Midbrain (tissue), 1 donor: ENCODE measurements around the gene TRIM45.

ENCODE experiments used
- DNase-seq: peaks from one replicate; lab custom pipeline; 2025; lab: John Stamatoyannopoulos, UW

Gene TRIM45

GRCh38 chr1:117098287-117098890 lies 23.2 kb downstream of the TRIM45 start:
- no peak for DNase-seq

GRCh38 chr1:117097443-117097842 lies 24.1 kb downstream of the TRIM45 start:
- no peak for DNase-seq

- DNase-seq: no peak
Observed at GRCh38 chr1:117096951-117097408, 24.6 kb downstream of the TRIM45 start.

GRCh38 chr1:117094841-117095604 lies 26.5 kb downstream of the TRIM45 start:
- no peak for DNase-seq

GRCh38 chr1:117093870-117094621 lies 27.5 kb downstream of the TRIM45 start:
- DNase-seq: no peak

GRCh38 chr1:117093091-117093534 lies 28.4 kb downstream of the TRIM45 start:
- DNase-seq: peak; percentile 9

GRCh38 chr1:117092594-117092993 lies 29.0 kb downstream of the TRIM45 start:
- DNase-seq: no peak

GRCh38 chr1:117089996-117090395 lies 31.6 kb downstream of the TRIM45 start:
- no peak for DNase-seq

- no peak for DNase-seq
Observed at GRCh38 chr1:117087686-117088085, 33.9 kb downstream of the TRIM45 start.

- DNase-seq: no peak
Observed at GRCh38 chr1:117084231-117084630, 37.3 kb downstream of the TRIM45 start.

- DNase-seq: no peak
Observed at GRCh38 chr1:117079737-117080136, 41.8 kb downstream of the TRIM45 start.

GRCh38 chr1:117077267-117077666 lies 44.3 kb downstream of the TRIM45 start:
- no peak for DNase-seq

- DNase-seq: no peak
Observed at GRCh38 chr1:117076648-117077047, 44.9 kb downstream of the TRIM45 start.

- no peak for DNase-seq
Observed at GRCh38 chr1:117070124-117070523, 51.4 kb downstream of the TRIM45 start.

- DNase-seq: no peak
Observed at GRCh38 chr1:117069220-117069844, 52.2 kb downstream of the TRIM45 start.

- no peak for DNase-seq
Observed at GRCh38 chr1:117068580-117068979, 53.0 kb downstream of the TRIM45 start.

GRCh38 chr1:117067533-117068370 lies 53.8 kb downstream of the TRIM45 start:
- peak; percentile 70 for DNase-seq

- no peak for DNase-seq
Observed at GRCh38 chr1:117066367-117066766, 55.2 kb downstream of the TRIM45 start.

GRCh38 chr1:117061986-117062415 lies 59.5 kb downstream of the TRIM45 start:
- no peak for DNase-seq
